ENCODE results near the gene AMDHD2.
"Not testable (repeated sequence)": the region's sequence is repeated elsewhere in the genome, so short reads cannot be mapped to it uniquely, and the experiment has no call there.

Gene AMDHD2

GRCh38 chr16:2520097-2520783 lies at the start of gene AMDHD2:
Gene AMDHD2, plus strand, starts transcription at chr16:2520371. Its CDS starts 88 bp downstream, at chr16:2520459.
- DNase-seq = peak; percentile 88

- no peak for DNase-seq
Observed at GRCh38 chr16:2470603-2471015, 49.6 kb upstream of the AMDHD2 start.

- DNase-seq = no peak
Observed at GRCh38 chr16:2471016-2471652, 49.0 kb upstream of the AMDHD2 start, which contains the start of gene NTN3. Gene NTN3, plus strand, starts transcription at chr16:2471297. Its CDS starts 405 bp downstream, at chr16:2471702.

- DNase-seq = no peak
Observed at GRCh38 chr16:2471653-2472487, 48.3 kb upstream of the AMDHD2 start.

GRCh38 chr16:2472488-2472864 lies 47.7 kb upstream of the AMDHD2 start:
- DNase-seq = no peak

GRCh38 chr16:2472885-2473445 lies 47.2 kb upstream of the AMDHD2 start:
- no peak for DNase-seq

GRCh38 chr16:2473446-2473926 lies 46.7 kb upstream of the AMDHD2 start:
- DNase-seq = no peak

GRCh38 chr16:2473999-2474876 lies 45.9 kb upstream of the AMDHD2 start:
- DNase-seq = peak; percentile 76

GRCh38 chr16:2474877-2475412 lies 45.2 kb upstream of the AMDHD2 start, which contains the start of gene TBC1D24:
Gene TBC1D24, plus strand, starts transcription at chr16:2475127. Its CDS starts 21,022 bp downstream, at chr16:2496149.
- peak; percentile 79 for DNase-seq

GRCh38 chr16:2475413-2476344 lies 44.5 kb upstream of the AMDHD2 start:
- DNase-seq = peak; percentile 63

- DNase-seq = no peak
Observed at GRCh38 chr16:2476345-2476720, 43.8 kb upstream of the AMDHD2 start.

- no peak for DNase-seq
Observed at GRCh38 chr16:2476741-2477140, 43.4 kb upstream of the AMDHD2 start.

- no peak for DNase-seq
Observed at GRCh38 chr16:2477327-2477726, 42.8 kb upstream of the AMDHD2 start.

GRCh38 chr16:2478279-2478678 lies 41.9 kb upstream of the AMDHD2 start:
- no peak for DNase-seq

- not testable (repeated sequence) for DNase-seq
Observed at GRCh38 chr16:2479996-2480395, 40.2 kb upstream of the AMDHD2 start.

GRCh38 chr16:2480948-2481347 lies 39.2 kb upstream of the AMDHD2 start:
- no peak for DNase-seq

GRCh38 chr16:2481676-2482075 lies 38.5 kb upstream of the AMDHD2 start:
- DNase-seq = no peak

- no peak for DNase-seq
Observed at GRCh38 chr16:2482249-2482648, 37.9 kb upstream of the AMDHD2 start.

GRCh38 chr16:2482708-2483534 lies 37.2 kb upstream of the AMDHD2 start:
- DNase-seq = no peak
